Stimulated activated CD4-positive, alpha-beta T cell treated with anti-CD3 and anti-CD28 coated beads, Interleukin-12 subunit alpha, Interleukin-12 subunit beta, amount 100 ng/mL, for 48 hours (primary cell): Measurements from ENCODE around the gene RHOBTB3.
"Not testable (repeated sequence)": the region's sequence is repeated elsewhere in the genome, so short reads cannot be mapped to it uniquely, and the experiment has no call there.

Experiments
- DNase-seq, 3 donors: peaks; one replicate each; pipeline ENCODE4 v3.0.0-alpha.2; 2020; ENCODE audit warnings: low read depth in 2 of 3, low spot score in 1 of 3

The RHOBTB3 gene, protein sequence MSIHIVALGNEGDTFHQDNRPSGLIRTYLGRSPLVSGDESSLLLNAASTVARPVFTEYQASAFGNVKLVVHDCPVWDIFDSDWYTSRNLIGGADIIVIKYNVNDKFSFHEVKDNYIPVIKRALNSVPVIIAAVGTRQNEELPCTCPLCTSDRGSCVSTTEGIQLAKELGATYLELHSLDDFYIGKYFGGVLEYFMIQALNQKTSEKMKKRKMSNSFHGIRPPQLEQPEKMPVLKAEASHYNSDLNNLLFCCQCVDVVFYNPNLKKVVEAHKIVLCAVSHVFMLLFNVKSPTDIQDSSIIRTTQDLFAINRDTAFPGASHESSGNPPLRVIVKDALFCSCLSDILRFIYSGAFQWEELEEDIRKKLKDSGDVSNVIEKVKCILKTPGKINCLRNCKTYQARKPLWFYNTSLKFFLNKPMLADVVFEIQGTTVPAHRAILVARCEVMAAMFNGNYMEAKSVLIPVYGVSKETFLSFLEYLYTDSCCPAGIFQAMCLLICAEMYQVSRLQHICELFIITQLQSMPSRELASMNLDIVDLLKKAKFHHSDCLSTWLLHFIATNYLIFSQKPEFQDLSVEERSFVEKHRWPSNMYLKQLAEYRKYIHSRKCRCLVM

DNA sequence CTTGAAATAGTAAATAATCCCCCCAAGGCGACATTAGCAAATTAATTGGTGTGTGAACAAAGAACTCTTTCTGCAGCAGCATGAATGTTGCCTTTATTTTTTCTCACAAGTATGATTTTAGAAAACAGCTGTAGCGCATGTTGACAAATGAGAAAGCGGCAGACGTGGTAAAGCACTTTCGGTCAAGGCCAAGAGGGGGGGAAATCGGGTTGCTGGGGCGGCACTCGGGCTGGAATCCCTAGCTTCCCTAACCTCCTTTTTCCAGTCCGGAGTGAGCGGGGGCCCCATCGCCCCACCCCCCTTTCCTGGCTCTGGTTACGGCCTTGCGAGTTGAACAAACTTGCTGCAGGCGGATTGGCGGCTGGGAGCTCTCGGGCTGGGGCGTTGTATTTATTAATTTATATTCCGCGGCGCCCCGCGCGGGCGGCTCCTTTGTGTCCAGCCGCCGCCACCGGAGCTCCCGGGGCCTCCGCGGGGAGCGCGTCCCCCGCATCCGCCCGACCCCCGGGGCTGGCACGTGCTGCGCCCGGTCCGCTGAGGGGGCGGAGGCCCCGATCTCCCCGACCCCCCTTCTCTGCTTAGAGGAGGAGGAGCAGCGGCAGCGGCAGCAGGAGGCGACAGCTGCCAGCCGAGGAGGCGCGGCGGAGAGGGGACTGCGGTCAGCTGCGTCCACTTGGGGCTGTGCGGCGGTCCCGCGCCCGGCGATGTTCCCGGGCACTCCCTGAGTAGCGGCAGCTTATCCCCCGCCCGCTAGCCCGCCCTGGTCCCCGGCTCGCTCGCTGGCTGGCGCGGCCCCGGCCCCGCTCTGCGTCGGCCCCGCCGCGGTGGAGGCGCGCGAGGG lies at the start of gene RHOBTB3:
RHOBTB3 (plus strand) TSS at position 607 of the 841 bp plus-strand sequence. CDS start 347 bp downstream, outside the sequence.
- DNase-seq, result peak in 1 of 3 donors; percentile 5

DNA sequence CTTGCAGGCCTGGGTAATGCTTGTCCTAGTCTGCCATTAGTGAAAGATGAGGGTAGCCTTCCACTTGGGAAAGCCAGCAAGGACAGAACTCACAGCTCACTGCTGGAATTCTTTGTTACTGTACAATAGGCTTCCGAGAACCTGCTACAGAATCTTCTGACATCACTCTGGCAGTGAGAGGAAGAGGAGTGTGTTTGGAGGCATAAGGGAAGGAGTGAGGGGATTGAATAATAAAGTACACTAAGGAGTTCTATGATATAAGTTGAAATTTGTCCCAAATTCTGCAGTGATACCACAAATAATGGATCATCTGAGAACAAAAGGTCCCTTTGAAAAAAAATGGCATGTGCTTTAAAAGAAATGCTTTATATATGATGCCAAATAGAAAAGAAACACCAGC lies 48.2 kb upstream of the RHOBTB3 start, which contains the start of gene SPATA9:
SPATA9 (minus strand) TSS at position 101 of the 400 bp plus-strand sequence. CDS start 137 bp downstream, outside the sequence.
- DNase-seq, result no peak

DNA sequence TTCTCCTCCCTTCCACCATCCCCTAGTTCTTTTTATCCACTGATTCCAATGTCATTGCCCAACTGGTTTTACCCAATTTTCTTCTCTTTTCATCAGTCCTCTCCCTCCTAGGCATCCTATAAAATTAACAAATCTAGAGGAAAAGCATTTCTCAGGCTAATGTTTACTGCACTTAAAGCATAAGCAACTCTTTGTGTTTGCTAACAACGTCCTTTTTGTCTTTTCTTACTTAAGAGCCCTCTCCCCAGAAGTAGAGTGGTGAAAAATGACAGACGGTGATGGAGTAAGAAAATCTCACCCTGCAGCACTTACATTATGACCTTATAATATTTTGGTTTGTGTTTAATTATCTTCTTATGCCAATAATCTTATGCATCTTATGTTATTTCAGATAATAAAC lies 46.8 kb upstream of the RHOBTB3 start:
- DNase-seq, result no peak

DNA sequence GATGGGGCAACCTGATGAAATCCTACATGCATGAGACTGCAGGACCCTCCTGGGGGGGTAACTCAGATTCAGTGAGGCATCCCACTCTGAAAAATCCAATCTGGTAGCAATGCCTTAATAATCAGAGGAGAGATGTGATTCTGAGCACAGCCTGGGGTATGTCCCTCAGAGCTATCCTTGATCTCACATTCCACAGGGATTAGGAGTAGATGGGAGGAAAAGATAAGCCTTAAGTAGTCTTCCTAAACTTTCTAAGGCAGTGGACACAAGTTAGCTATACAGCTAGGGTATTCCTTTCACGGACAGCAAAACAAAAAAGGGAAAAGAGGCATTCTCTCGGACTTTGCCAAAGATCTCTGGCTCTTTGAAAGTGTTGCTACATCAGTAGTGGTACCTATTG lies 44.5 kb upstream of the RHOBTB3 start:
- DNase-seq, result no peak

DNA sequence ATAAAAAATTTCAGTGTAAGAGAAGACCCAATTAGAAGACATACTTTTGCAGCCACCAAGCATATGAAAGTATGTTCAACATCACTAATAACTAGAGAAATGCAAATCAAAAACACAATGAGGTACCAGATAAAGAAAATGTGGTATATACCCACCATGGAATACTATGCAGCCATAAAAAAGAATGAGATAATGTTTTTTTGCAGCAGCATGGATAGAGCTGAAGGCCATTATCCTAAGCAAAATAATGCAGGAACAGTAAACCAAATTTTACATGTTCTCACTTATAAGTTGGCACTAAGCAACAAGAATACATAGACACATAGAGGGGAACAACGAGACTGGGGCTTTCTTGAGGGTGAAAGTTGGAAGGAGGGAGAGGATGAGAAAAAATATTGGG lies 41.5 kb upstream of the RHOBTB3 start:
- DNase-seq, result no peak

DNA sequence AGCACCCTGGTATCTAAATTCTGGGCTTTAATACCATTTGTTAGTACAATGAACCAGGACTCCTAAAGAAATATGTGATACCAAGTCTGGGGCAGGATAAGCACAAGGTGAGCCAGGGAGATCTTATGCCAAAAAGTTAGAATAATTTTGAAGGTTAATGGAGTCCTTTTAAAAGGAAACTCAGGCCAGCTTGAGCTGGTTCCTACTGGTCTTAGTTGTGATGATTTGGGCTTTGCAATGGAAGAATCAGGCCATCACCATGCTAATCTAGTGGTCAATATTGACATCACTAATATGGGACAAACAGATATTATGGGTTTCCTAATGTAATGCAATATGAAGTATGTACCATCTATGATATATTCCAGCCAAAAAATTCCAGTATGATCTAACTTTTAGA lies 40.8 kb upstream of the RHOBTB3 start:
- no peak for DNase-seq

DNA sequence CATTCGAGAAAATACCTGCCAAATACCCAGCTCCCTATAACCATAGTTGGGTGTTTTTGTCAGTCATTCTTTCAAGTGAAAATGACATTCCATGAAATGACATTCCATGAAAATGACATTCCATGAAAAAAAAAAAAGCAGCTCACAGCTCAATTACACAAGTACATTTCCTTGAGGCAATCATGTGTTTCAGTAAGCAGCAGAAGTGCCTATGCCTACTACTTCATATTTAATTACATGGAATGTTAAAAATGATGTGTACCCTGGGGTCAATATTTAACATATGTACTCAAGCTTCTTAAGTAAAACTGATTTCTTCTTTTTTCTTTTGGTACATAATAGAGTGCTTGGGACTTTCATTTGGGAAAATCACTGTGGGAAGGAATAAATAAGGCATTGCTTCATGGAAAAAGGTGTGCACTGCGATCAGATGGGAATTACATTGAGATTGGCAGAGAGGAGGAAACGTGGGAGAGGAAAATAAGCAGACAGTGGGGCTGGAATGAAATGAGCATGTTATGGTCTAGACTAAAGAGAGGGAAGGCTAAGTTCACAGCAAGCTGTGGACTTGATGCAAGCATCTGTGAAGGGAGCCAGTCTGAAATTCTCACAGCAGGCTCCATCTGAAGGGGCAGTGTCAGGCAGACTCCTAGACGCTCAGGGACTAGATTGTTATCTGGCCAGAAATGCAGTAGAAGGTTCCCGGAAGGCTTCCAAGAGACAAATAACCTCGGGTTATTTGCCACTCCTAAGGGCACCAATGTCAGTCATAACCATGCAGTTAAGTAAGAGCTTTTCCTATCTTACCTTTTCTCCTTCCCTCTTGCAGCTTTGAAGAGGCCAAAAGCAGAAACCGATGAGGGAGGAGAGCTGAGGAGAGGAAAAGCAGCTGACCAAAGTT lies 33.1 kb upstream of the RHOBTB3 start:
- DNase-seq, result no peak

DNA sequence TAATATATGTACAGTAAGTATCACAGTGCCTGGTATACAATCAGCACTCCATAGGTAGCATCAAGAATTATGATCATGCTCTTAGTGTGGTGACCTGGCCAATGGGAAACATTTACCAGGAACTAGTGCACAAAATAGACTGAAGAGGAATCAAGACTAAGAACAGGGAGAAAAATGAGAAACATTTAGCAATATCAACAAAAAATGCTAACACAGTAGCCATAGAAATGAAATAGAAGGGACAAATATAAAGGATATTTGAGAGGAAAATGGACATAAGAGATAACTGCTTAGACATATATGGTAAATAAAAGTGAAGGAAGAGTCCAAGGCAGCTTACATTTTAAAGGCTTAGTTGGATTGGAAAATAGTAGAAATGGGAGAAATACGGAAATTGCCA lies 31.8 kb upstream of the RHOBTB3 start:
- no peak for DNase-seq

DNA sequence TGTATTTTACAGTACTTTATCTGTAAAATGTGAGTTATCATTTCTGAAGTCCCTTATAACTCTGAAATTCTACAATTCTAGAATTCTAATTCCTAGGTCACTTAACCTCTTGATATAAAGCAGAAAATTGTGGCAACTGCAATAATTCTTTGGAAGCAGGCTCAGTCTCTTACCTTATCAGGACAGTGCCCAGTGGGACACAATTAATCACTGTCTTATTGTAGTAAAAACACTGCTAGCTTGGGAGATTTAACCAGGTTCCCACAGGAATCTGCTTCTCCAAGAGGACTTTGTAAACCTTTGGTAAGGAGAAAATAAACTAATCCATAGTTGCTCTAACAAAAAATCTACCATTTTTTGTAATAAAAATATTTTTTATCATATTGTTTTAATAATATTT lies 30.1 kb upstream of the RHOBTB3 start:
- DNase-seq, result no peak

DNA sequence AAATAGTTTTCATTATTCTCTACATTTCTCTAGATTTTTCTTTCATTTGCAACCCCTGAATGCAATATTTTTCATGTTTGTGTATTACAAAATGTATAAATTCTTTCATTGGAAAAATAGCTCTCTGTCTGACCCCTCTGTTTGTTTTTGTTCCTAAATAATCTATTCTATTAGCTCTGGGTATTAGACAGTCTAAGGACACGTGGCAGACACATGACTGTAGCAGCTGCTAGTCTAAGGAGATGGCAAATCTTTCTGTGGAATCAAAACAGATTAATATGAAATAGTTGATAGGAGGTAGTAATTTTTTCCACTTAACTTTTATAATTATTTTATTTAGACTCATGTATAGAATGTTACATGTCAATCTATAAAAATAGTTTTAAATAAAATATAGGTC lies 27.0 kb upstream of the RHOBTB3 start:
- no peak for DNase-seq

DNA sequence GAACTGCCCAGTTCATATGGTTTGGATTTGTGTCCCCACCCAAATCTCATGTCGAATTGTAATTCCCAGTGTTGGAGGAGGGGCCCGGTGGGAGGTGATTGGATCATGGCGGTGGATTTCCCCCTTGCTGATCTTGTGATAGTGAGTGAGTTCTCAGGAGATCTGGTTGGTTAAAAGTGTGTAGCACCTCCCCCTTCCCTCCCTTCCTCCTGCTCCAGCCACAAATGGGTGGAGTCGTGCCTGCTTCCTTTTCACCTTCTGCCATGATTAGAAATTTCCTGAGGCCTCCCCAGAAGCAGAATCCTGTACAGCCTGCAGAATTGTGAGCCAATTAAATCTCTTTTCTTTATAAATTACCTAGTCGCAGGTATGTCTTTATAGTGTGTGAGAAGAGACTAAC lies 24.9 kb upstream of the RHOBTB3 start:
- DNase-seq, result not testable (repeated sequence)

DNA sequence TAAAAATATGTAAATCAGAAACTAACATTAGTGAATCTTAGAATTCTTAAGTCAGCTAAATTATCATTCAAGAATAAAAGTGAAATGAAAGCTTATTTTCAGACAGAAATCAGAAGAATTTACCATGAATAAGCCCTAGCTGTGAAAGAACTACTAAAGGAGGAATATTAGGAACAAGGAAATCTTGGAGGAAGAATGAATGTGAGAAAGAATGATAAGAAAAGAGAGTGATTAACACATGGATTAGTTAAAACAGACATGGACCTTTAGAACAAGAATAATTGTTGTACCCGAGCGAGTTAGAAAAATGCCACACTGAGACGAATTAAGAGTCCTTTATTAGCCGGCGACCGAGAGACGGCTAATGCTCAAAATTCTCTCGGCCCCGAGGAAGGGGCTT lies 24.1 kb upstream of the RHOBTB3 start:
- no peak for DNase-seq

DNA sequence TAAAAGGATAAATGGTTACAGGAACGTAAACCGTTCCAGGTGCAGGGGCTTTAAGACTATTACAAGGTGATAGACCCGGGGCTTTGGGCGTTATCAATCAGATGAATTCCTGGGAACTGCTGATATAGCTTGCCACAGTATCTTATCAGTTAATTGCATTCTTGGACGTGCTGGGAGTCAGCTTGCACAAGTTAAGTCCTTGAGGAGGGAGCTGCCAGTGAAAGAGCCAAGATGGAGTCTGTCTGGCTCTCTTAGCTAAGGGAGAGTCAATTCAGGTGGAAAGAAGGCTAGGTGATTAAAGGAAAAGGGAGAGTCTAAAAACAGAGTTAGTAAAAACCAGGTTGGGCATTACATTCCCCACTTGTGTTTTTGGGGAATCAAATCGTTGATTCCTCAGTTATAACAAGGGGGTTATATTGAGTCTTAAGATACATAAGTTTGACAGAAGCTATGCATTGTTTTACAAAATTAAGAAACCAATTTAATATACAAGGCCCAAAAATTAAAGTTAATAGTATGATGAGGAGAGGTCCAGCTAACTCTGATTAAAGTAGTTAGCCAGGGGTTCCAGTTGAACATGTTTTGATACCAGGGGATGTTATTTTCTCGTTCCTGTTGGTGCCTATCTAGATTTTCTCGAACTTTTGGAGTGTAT lies 23.5 kb upstream of the RHOBTB3 start:
- DNase-seq, result not testable (repeated sequence)

DNA sequence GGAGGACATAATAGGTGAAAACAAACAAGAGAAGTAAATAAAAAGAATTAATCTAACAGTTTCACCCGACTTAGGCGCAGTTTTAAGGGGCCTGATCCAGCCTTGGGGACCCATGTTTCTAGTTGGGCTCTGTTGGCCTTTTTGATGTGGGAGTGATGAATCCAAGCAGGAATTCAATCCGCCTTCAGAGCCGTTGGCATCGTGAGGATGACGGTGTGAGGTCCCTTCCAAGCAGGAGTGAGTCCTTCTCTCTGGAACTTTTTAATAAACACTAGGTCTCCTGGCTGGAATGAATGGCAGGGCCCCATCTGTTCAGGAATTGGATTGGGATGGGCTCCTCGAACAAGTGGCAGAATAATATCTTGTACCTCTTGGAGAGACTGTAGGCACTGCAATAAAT lies 22.3 kb upstream of the RHOBTB3 start:
- DNase-seq, result no peak

DNA sequence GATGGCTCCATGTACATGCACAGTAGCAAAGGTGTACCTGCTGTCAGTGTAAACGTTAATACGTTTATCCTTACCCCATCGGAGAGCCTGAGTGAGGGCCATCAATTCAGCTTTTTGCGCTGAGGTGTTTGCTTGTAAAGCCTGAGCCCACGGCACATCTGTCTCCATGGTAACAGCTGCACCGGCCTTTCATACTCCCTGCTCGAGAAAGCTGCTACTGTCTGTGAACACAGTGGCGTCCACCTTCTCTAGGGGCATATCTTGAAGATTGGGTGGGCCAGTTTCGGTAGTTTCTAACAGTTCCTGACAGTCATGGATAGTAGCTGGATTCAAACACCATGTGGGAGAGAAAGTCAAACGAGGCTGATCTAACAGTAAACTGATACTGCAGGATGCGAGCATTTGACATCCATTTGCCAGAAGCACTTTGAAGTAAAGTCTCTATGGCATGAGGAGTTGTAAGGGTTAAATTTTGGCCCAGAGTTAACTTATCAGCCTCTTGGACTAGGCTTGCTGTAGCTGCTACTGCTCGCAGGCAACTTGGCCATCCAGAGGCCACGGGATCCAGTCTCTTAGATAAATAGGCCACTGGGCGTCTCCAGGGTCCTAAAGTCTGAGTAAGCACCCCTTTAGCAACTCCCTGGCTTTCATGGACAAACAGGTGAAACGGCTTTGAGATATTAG lies 21.0 kb upstream of the RHOBTB3 start:
- DNase-seq, result no peak

DNA sequence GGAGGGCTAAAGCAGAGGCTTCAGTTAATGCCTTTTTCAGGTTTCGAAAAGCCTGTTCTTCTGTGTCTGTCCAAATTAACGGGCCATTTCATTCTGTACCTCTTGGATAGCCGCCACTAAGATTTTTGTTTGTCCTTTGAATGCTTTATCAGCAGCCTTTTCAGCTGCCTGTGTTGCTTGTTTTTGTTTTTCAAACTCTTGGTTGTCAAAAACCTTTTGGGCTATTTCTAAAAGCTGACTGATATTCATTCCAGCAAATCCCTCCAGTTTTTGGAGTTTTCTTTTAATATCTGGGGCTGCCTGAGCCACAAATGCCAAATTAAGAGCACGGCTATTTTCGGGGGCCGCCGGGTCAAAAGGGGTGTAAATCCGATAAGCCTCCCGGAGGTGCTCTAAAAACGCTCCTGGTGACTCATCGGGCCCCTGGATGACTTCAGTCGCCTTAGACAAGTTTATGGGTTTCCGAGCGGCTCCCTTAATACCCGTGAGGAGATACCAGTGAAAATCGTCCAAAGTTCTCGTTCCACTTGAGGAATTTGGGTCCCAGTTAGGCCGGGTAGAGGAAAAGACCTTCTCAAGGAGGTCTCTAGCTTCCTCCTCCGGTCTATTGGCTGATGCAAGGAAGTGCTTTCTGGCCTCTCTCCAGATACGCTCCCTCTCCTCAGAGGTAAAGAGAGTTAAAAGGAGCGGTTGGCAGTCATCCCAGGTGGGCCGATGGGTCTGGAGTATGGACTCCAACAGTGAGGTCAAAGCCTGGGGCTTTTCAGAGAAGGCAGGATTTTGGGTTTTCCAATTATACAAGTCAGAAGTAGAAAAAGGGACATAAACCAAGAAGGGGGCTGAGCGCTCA lies 20.3 kb upstream of the RHOBTB3 start:
- not testable (repeated sequence) for DNase-seq

DNA sequence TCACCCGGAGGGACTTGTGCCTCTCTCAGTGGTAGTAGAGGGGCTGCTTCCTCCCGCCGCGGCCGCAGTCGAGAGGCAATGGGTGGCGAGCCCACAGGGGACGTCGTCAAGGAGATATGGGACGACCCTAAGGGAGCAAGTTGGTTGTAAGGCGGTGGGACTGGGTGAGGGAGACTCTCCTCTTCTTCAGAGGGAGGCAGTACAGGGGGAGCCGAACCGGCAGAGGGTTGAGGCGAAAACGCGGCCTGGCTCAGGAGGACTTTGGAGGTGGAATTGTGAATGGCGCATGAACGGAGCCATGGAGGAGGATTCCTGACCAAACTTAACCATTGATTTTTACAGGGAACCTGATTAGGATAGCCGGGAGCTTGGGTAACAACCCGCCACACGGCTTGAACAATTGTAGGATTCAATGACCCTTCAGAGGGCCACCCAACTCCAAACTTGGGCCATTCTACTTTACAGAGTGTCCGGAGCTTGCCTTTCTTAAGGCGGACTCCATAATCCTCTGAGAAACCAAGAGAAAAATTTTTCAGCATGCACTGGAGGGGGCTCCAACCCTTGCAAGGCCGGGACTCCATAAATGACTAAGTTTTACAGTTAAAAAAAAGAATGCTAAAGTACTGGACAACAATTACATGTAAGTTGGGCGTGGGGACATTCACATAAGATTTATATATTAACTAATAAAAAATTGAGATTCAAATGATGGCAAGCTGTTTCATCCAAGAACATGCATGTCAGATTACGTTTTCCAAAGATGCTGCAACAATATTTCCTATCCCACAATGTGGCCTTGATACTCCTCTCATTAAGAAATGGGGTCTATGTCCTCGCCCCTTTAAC lies 19.4 kb upstream of the RHOBTB3 start:
- DNase-seq, result no peak
